Spleen (tissue), 11 donors: ENCODE data around the gene FTSJ3. TPM values are rescaled to one million over a fixed set of nuclear protein-coding genes. Genes with fewer than 3 reads are reported as not detected.

Experiments used
- DNase-seq: peaks from one replicate; pipeline ENCODE4 v3.0.0-alpha.2; 2020
- H3K27ac ChIP-seq, 8 donors: fragments of 200-600 bp; sonication (generic) in 7 of 8; 1 replicate in 4 of 8; 2 replicates in 4 of 8; pipeline versions ENCODE4 v1.5.0 to v1.8.0; 2016 to 2021; ENCODE audit warnings: inconsistent platforms in 4 of 8, mild to moderate bottlenecking in 4 of 8, moderate library complexity in 1 of 8
- H3K27me3 ChIP-seq, 7 donors: fragments of 200-600 bp; sonication (generic) in 6 of 7; replicated peaks in 1 of 7; 1 replicate in 4 of 7; 2 replicates in 3 of 7; pipeline versions ENCODE4 v1.5.0 to v1.8.0; 2016 to 2021; ENCODE audit warnings: inconsistent platforms in 3 of 7, mild to moderate bottlenecking in 1 of 7
- H3K36me3 ChIP-seq, 6 donors: fragments of 200-600 bp; sonication (generic) in 5 of 6; 1 replicate in 4 of 6; 2 replicates in 2 of 6; pipeline versions ENCODE4 v1.5.0 to v1.8.0; 2016 to 2021; ENCODE audit warnings: inconsistent platforms in 2 of 6
- H3K4me1 ChIP-seq, 6 donors: fragments of 200-600 bp; sonication (generic) in 5 of 6; 1 replicate in 3 of 6; 2 replicates in 3 of 6; pipeline versions ENCODE4 v1.5.0 to v1.8.0; 2016 to 2021; ENCODE audit warnings: inconsistent platforms in 3 of 6
- H3K4me3 ChIP-seq, 8 donors: fragments of 200-600 bp; sonication (generic) in 7 of 8; 1 replicate in 4 of 8; 2 replicates in 4 of 8; pipeline versions ENCODE4 v1.5.0 to v1.8.0; 2016 to 2021; ENCODE audit warnings: inconsistent platforms in 4 of 8, mild to moderate bottlenecking in 4 of 8, moderate library complexity in 2 of 8
- H3K9me3 ChIP-seq, 8 donors: fragments of 200-600 bp; sonication (generic) in 7 of 8; 1 replicate in 4 of 8; 2 replicates in 4 of 8; pipeline versions ENCODE4 v1.5.0 to v1.8.0; 2016 to 2021; ENCODE audit warnings: inconsistent platforms in 4 of 8
- POLR2A ChIP-seq, 3 donors: fragments of 450-650 bp; IDR thresholded peaks; one replicate each; pipeline ENCODE4 v1.5.1; 2017; ENCODE audit warnings: antibody characterized with exemption in 3 of 3, mild to moderate bottlenecking in 1 of 3
- POLR2AphosphoS5 ChIP-seq, 3 donors: sonication (generic); formaldehyde crosslinking; IDR thresholded peaks; one replicate each; pipeline ENCODE4 v1.5.1; 2017; ENCODE audit warnings: antibody characterized with exemption in 3 of 3
- WGBS, 5 donors: extraction: QIAGEN DNeasy Blood & Tissue Kit in 3 of 5; methylation state at CpG; one replicate each; pipeline versions ENCODE4 v1.1.5 to v1.1.7; 2013 to 2018; 5-methylcytosine and 5-hydroxymethylcytosine counted together
- intact Hi-C: fragments of 100-400 bp; cut with DNase I; formaldehyde crosslinking; loops from one replicate; pipeline ENCODE4 v1.15.0; 2023; ENCODE audit warnings: low total_unique reads
- polyA plus RNA-seq, 3 donors: library from polyadenylated mRNA; stranded (reverse); fragments of 200-250 nt; gene quantifications; one replicate each; pipeline ENCODE4 v1.2.1, GENCODE V29; 2013
- total RNA-seq, 7 donors: library from RNA; depleted of rRNA in 3 of 7; stranded (reverse); fragments of >200 nt in 3 of 7; fragmentation: NEBNext Ultra II Directional in 4 of 7; extraction: Animal tissue kit (Norgen Biotek cat#: 25700) in 4 of 7; gene quantifications; one replicate each; pipeline versions ENCODE4 v1.1.0 to v1.2.1, GENCODE V29; 2016 to 2021
- TF ChIP-seq, protein P1 (sequence below), 11 experiments: fragments of 200-600 bp in 7 of 11; fragments of 450-650 bp in 4 of 11; sonication (generic) in 4 of 11; IDR thresholded peaks in 8 of 11; conservative IDR thresholded peaks in 3 of 11; 1 replicate in 7 of 11; 2 replicates in 4 of 11; pipeline versions ENCODE4 v1.4.0 to v1.8.0; 2016 to 2021; ENCODE audit warnings: antibody characterized with exemption in 11 of 11, inconsistent platforms in 4 of 11, mild to moderate bottlenecking in 1 of 11
- donor health status: healthy with polysubstance abuse.
- donor health status: DM: no; HTN: no; CAD: no; lungs with moderate emphysema.
- donor health status: DM: no; HTN: no; CAD: no.
- donor health status: Bipolar disorder and iron deficiency.
- donor health status: healthy.
- donor health status: DM: no; HTN: no; CAD: no.
- donor health status: DM: yes; HTN: yes; CAD: no.

The FTSJ3 gene
- total and polyA plus RNA-seq, 10 donors = 13.5 to 45.7 (median 33.1) TPM

DNA sequence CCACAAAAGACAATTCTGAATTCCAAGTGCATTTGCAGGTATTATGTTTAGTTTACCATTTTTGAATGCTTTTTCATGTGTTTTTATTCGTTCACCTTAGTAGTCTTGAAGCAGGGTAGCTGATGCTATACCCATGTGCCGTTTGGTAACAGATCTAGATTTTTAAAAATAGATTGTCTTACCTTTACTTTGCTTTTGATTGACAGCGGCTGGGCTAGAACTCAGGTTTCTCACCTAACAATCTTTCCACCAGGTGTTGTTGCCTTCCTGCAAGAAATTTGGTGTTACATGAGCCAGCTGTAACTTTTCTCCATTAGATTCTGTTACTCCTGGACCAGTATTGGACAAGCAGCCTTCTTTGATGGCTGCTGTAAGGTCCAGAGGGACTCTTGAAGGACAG, 1.5 kb upstream of the FTSJ3 start:
- Histone ChIP-seq H3K27me3 (no peaks in the 10 kb centered on the region), H3K9me3 (no peaks in the 10 kb centered on the region), H3K27ac (peak overlapping the region in 4 of 8 donors; percentile 11 to 94 (median 26)), H3K4me1 (peaks cover 25 to 89% (median 53%) of the 10 kb centered on the region in 6 donors), H3K36me3 (peaks cover 2 to 75% (median 66%) of the 10 kb centered on the region in 6 donors), H3K4me3 (peak overlapping the region in 2 of 8 donors; percentile 86 to 96)
- intact Hi-C loops = loop anchor here (10.0 kb wide), 2 partner anchors 54 to 134 kb away; partner anchors contain the start of genes CCDC47 and DDX42
- TF ChIP-seq POLR2AphosphoS5 (IDR thresholded peaks at IDR 0.05) (no peak), POLR2A (IDR thresholded peaks at IDR 0.05) (no peak)
- TF ChIP-seq, protein P1, sequence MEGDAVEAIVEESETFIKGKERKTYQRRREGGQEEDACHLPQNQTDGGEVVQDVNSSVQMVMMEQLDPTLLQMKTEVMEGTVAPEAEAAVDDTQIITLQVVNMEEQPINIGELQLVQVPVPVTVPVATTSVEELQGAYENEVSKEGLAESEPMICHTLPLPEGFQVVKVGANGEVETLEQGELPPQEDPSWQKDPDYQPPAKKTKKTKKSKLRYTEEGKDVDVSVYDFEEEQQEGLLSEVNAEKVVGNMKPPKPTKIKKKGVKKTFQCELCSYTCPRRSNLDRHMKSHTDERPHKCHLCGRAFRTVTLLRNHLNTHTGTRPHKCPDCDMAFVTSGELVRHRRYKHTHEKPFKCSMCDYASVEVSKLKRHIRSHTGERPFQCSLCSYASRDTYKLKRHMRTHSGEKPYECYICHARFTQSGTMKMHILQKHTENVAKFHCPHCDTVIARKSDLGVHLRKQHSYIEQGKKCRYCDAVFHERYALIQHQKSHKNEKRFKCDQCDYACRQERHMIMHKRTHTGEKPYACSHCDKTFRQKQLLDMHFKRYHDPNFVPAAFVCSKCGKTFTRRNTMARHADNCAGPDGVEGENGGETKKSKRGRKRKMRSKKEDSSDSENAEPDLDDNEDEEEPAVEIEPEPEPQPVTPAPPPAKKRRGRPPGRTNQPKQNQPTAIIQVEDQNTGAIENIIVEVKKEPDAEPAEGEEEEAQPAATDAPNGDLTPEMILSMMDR (IDR thresholded peaks at IDR 0.05 in 8 of 11, conservative IDR thresholded peaks at IDR 0.05 in 3 of 11) = no peak
- DNase-seq = no peak
- 90 to 97% (median 96%) methylated on average over 3 of the region's 3 CpGs for WGBS, 5 donors

DNA sequence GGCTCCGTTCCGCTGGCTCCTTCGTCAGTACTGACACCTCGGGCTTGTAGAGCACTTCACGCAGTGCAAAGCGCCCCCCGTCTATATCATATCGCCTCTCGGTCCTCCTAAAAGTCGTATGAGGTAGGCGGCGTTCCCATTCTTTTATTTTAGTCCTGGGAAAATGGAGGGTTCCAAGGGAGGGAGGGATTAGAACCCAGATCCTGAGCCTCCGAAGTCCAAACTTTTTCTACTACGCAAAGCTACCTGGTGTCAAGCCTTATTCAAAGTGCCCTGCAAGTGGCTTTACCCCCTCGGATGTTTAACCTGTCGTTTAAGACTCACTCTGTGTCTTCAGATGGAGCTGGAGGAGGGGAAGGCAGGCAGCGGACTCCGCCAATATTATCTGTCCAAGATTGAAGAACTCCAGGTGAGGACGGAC, 348 bp upstream of the FTSJ3 start:
- peak overlapping the region; percentile 88 to 94 (median 94) for H3K27ac ChIP-seq
- DNase-seq = no peak
- no peaks in the 10 kb centered on the region for H3K27me3 ChIP-seq
- no peaks in the 10 kb centered on the region for H3K9me3 ChIP-seq
- intact Hi-C loops = loop anchor here (10.0 kb wide), 2 partner anchors 53 to 133 kb away; partner anchors contain the start of genes CCDC47 and DDX42
- H3K4me1 ChIP-seq = peaks cover 25 to 92% (median 56%) of the 10 kb centered on the region in 6 donors
- H3K4me3 ChIP-seq = peak overlapping the region; percentile 85 to 98 (median 92)
- H3K36me3 ChIP-seq = peaks cover 0 to 75% (median 66%) of the 10 kb centered on the region in 6 donors
- no peak for TF ChIP-seq POLR2A (IDR thresholded peaks at IDR 0.05)
- no peak for TF ChIP-seq POLR2AphosphoS5 (IDR thresholded peaks at IDR 0.05)
- TF ChIP-seq, protein P1 (IDR thresholded peaks at IDR 0.05 in 8 of 11, conservative IDR thresholded peaks at IDR 0.05 in 3 of 11) = no peak
- WGBS, 5 donors = 1 to 4% (median 3%) methylated on average over 19 of the region's 19 CpGs

DNA sequence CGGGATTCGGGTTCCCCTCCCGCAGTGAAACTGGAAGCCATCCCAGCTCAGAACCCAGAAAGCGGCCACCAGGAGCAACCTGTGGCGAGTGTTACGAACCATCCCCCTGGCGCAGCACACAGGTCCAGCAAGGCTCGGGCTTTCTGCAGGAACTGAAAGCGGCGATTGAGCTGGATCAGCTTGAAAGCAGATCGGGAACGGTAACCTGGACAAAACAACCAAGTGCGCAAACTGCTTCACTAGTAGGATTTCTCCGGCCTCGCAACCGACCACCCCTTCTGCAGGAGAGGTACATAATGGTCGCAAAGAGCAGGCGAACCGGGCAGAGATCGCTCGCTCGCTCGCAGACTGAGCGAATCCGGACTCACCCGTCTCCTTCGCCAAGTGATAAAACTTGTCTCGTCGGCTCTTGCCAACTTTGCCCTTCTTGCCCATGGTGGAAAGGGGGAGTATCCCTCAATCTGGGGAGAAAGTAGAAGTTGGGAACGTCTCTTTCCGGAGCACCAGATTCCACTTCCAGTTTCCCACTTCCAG, 928 bp downstream of the FTSJ3 start:
- Histone ChIP-seq H3K27me3 (no peaks in the 10 kb centered on the region), H3K9me3 (no peaks in the 10 kb centered on the region), H3K36me3 (peaks cover 0 to 75% (median 65%) of the 10 kb centered on the region in 6 donors), H3K4me1 (peaks cover 25 to 92% (median 58%) of the 10 kb centered on the region in 6 donors), H3K4me3 (peak overlapping the region; percentile 85 to 98 (median 92)), H3K27ac (peak overlapping the region; percentile 88 to 94 (median 94))
- TF ChIP-seq POLR2A (IDR thresholded peaks at IDR 0.05) (no peak), POLR2AphosphoS5 (IDR thresholded peaks at IDR 0.05) (no peak)
- TF ChIP-seq, protein P1 (IDR thresholded peaks at IDR 0.05 in 8 of 11, conservative IDR thresholded peaks at IDR 0.05 in 3 of 11) = no peak
- 1 to 2% (median 1%) methylated on average over 27 to 31 of the region's 31 CpGs for WGBS, 5 donors
- DNase-seq = no peak
- intact Hi-C loops = loop anchor here (10.0 kb wide), 2 partner anchors 52 to 132 kb away; partner anchors contain the start of genes CCDC47 and DDX42

DNA sequence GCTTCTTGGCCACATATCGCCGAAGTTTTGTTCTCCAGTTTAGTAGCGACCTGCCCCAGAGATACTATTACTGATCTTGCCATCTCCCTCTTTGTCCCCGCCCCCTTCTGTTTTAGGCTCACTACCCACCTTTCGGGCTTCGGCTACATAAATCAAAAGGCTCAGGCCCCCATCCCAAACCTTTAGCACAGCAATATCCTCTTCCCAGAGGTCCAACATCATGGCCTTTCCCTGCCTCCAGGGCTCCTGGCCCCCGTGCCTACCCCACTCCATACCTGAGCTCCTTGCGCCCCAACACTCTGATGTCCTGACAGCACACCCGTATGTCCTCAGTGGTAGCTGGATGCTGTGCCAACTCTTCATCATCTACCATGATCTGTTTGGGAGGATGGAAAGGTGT, 3.1 kb downstream of the FTSJ3 start:
- H3K4me3 ChIP-seq = no peak overlapping the region
- intact Hi-C loops = loop anchor here (10.0 kb wide), 2 partner anchors 50 to 130 kb away; partner anchors contain the start of genes CCDC47 and DDX42
- WGBS, 5 donors = 94 to 97% (median 97%) methylated on average over 9 of the region's 9 CpGs
- H3K27ac ChIP-seq = peak overlapping the region in 3 of 8 donors; percentile 32 to 94 (median 53)
- peaks cover 0 to 75% (median 65%) of the 10 kb centered on the region in 6 donors for H3K36me3 ChIP-seq
- H3K27me3 ChIP-seq = no peaks in the 10 kb centered on the region
- H3K9me3 ChIP-seq = no peaks in the 10 kb centered on the region
- H3K4me1 ChIP-seq = peaks cover 24 to 91% (median 48%) of the 10 kb centered on the region in 6 donors
- TF ChIP-seq, protein P1 (IDR thresholded peaks at IDR 0.05 in 8 of 11, conservative IDR thresholded peaks at IDR 0.05 in 3 of 11) = no peak
- TF ChIP-seq POLR2A (IDR thresholded peaks at IDR 0.05) (no peak), POLR2AphosphoS5 (IDR thresholded peaks at IDR 0.05) (no peak)
- no peak for DNase-seq
